HG02970 (cell line): ENCODE data around the gene FRMPD2.
"Not testable (repeated sequence)": the region's sequence is repeated elsewhere in the genome, so short reads cannot be mapped to it uniquely, and the experiment has no call there.

Source experiments
- ATAC-seq: cut with Tn5 transposase; IDR thresholded peaks from one replicate; pipeline ENCODE4 v1.9.1; 2021; ENCODE audit warnings: mild to moderate bottlenecking, moderate library complexity, moderate number of reproducible peaks; ENCODE audit not compliant: unreplicated experiment, low FRiP score

FRMPD2 gene

DNA sequence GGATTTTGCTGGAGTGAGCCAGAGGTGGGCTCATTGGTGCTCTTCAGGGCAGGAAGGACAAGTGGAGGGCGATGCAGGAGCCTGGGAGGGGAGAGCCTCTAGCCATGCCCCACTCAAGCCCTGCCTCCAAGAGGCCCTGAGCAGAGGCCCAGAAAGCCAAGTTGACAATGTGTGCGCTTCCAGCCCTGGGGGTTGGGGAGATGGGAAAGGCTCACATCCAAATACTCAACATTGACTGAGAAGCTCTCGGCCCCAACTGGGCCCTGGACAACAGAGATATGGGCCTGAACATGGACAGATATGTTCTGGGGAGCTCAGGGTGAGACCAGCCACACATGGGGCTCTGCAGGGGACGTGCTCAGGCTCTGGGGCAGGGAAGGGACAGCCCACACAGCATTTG, 39.0 kb downstream of the FRMPD2 start:
- no peak for ATAC-seq

- no peak for ATAC-seq
Observed at GRCh38 chr10:48234787-48235186, 39.7 kb downstream of the FRMPD2 start.

- no peak for ATAC-seq
Observed at GRCh38 chr10:48234295-48234694, 40.2 kb downstream of the FRMPD2 start.

- ATAC-seq = no peak
Observed at GRCh38 chr10:48233559-48234005, 40.9 kb downstream of the FRMPD2 start.

DNA sequence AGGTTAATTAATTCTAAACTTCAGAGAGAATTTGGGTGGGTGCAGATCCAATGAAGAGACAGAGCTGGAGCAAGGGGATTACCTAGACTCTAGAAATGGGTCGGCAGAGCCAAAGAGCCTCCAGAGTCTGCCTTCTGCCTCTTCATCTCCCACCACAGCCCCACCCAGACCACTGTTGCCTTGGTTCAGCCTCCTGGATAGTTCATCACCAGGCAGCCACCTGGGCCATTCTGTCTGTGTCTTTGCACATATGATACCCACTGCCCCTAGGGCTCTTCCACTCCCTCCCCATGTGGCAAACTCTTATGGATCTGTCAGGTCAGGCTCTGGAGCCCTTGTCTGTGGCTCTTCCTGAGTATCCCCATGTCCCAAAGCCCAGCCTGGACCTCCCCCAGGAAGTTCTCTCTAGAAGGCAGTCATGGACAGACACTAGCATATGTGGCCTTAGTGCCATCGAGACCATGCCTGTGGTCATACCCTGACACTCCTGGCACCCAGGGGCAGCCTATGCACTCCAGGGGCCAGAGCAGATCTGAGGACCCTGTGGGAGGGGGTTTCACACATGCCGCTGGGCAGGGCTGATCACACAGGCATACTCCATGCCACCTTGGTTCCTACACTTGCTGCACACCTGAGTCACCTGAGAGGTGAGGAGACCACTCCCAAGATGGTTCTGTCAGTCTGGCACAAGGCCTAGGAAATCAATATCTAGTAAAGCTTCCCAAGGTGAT, 41.6 kb downstream of the FRMPD2 start:
- no peak for ATAC-seq

DNA sequence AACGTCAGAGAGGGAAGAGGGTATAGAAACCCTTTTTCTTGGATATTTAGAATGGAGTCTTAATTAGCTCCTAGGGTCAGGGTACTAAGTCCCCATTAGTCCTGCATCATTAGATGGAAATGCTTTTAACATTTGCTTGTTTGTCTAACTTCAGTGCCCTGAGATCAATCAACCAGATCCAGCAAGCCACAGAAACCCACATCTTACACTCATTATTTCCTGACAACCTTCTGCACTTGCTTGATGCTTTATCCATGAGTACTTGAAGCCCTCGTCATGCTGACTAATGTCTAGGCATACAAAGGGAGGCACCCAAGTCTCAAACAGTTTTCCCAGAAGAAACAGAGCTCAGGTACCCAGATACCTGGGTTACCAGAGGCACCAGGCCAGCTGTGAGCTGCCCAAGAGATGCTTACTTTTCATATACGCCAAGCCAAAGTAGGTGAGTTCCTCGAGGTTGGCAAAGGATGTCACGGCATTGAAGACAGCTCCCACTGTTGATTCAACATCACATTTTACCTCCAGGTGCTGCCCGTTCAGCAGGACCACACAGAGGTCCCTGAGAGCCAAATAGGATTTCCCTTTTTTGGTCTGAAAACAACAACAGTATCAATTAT, 42.7 kb downstream of the FRMPD2 start:
- ATAC-seq = no peak

DNA sequence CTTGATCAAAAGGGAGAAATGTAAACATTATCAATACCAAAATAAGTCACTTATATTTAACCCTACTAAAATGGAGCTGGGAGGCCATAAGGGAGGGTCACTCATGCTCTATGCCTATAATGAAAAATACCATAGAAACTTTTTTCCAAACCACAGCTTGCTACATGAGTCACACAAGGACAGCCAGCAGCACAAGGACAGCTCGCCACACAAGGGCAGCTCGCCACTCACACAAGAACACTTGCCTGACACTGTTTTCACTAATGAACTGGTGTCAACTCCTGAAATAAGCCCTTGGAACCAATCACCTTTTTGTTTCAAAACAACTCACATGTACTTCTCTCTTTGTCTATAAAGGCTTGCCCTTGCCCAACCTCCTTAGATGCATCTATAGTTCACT, 43.3 kb downstream of the FRMPD2 start:
- no peak for ATAC-seq

GRCh38 chr10:48227213-48227612, 47.3 kb downstream of the FRMPD2 start:
- no peak for ATAC-seq

DNA sequence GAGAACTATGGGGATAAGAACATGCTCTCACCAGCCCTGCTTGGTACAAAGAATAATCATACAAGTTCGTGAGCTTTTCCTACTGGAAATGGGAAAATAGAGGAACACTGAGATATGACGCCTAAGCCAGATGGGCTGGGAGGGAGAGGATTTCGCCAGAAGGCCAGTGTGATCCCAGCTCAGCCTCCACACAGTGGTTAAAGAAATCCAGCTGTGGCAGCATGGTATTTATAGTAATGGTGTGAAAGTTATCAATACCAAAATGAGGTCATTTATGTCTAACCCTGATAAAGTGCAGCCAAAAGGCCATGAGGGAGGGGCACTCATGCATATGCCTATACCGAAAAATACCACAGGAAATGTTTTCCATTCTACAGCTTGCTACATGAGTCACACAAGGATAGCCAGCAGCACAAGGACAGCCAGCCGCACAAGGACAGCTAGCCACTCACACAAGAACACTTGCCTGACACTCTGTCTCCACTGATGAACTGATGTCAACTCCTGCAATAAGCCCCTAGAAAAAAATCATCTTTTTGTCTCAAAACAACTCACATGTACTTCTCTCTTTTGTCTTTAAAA, 49.4 kb downstream of the FRMPD2 start:
- no peak for ATAC-seq

GRCh38 chr10:48224296-48224695, 50.2 kb downstream of the FRMPD2 start:
- no peak for ATAC-seq

GRCh38 chr10:48221814-48222213, 52.7 kb downstream of the FRMPD2 start:
- ATAC-seq = no peak

- not testable (repeated sequence) for ATAC-seq
Observed at GRCh38 chr10:48221031-48221430, 53.5 kb downstream of the FRMPD2 start.

DNA sequence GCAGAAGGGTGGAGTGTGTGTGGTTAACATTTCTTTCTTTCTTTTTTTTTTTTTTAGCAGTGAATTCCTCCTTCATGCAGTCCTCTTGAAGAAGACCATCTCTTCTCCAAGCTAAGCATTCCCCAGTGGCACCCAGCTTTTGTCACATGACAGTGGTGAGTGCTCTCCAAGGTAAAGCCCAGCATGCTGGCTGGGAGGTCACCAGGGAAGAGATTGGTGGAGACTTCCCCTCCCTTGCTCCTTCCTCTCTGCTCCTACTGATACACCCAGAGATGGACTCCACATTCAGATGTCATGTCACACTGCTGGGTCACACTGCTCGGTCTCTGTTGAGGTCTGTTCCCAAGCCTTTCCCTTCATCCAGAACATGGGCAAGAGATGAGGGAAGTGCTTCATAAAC, 55.3 kb downstream of the FRMPD2 start:
- no peak for ATAC-seq

GRCh38 chr10:48216744-48217143, 57.8 kb downstream of the FRMPD2 start:
- ATAC-seq = no peak

GRCh38 chr10:48216204-48216505, 58.3 kb downstream of the FRMPD2 start:
- ATAC-seq = no peak

GRCh38 chr10:48215486-48216203, 58.9 kb downstream of the FRMPD2 start:
- ATAC-seq = no peak

- ATAC-seq = no peak
Observed at GRCh38 chr10:48214716-48215485, 59.6 kb downstream of the FRMPD2 start.

DNA sequence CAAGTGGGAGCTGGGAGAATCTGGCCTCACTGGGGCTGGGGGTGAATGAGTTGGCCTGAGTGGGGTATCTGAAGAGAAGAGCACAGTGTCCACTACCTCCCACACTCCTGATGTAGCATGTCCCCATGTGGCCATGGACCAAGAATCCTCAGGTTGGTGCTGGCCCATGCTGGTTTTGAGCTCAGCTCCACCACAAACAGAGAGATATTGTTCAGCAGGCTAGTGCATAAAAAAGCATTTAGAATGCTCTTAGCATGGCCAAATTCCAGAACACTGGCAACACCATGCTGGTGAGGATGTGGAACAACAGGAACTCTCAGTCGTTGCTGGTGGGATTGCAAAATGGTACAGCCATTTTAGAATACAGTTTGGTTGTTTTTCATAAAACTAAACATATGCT, 61.4 kb downstream of the FRMPD2 start:
- ATAC-seq = no peak

DNA sequence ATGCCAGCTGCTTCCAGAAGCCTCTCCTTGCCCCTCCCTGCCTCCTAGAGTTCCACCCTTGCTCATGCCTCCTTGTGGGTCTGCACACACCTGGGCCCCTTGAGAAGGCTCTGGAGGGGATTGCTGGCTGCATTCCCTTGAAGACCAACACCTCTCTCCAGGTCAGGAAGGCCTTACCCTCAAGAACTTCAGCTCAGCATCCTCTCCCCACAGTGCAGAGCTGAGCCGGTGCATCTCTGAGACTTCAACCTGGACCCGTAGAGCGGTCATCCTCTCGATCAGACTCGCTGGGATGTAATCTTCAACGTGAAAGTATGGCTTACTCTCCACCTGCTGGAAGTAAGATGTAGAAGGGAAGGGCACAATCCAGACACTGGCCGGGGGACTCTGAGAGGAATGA, 62.7 kb downstream of the FRMPD2 start:
- ATAC-seq = no peak

DNA sequence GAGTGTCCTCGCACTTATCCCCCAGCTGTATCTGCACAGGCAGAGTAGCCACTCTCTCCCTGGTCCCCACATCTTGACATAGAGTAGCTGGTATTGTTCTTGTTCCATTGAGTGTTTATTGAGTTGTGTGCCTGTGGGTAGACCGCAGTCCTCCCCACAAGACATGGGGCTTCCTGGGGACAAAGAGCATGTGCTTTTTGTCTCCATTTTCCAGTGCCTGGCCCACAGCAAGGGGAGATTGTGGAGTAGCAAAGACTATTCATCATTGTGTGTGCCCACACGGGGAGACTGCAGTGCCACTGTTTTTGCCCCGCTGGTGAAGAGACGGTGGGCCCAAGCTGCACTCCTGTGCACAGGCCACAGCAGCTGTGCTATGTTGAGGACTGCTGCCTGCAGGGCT, 63.5 kb downstream of the FRMPD2 start:
- ATAC-seq = no peak

- no peak for ATAC-seq
Observed at GRCh38 chr10:48210391-48210790, 64.1 kb downstream of the FRMPD2 start.
